ENCODE results near the gene NKG7.

NKG7 gene

DNA sequence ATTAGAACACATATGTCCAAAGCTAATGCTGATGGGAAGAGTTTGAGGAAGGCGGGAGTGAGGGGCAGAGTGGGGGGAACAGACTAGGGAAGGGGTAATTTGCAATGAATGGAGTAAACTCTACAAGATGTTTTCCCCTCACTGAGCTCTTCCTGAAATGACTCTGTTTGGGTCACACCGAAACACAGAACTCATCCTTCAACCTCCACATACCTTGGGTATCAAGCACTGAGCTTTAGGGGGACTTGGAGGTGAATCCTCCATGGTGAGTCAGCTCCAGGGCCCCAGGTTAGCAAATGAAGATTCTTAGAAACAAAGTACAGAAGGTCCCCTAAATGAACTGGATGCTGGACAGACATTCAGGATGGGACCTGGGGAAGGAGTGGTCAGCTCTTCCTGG, 46.3 kb upstream of the NKG7 start:
- TF ChIP-seq FOXM1 (IDR thresholded peaks at IDR 0.05; ENCODE audit: borderline replicate concordance, low read depth) (no peak), YY1 (IDR thresholded peaks at IDR 0.05; ENCODE audit: low read depth) (no peak), RAD21 (IDR thresholded peaks at IDR 0.05; ENCODE audit: low read depth) (no peak), REST (IDR thresholded peaks at IDR 0.05; ENCODE audit: low read depth) (no peak), CREB1 (IDR thresholded peaks at IDR 0.05; ENCODE audit: low read depth) (no peak), EP300 (IDR thresholded peaks at IDR 0.05; ENCODE audit: borderline replicate concordance) (no peak), CEBPB (IDR thresholded peaks at IDR 0.05) (no peak), EGR1 (IDR thresholded peaks at IDR 0.05) (no peak), TAF1 (IDR thresholded peaks at IDR 0.05; ENCODE audit: low read depth) (no peak), NFIC (IDR thresholded peaks at IDR 0.05) (no peak), TEAD4 (IDR thresholded peaks at IDR 0.05) (no peak), ZBTB7A (IDR thresholded peaks at IDR 0.05; ENCODE audit: low read depth) (no peak), TCF12 (IDR thresholded peaks at IDR 0.05; ENCODE audit: low read depth) (no peak)
- TF ChIP-seq, protein P1, sequence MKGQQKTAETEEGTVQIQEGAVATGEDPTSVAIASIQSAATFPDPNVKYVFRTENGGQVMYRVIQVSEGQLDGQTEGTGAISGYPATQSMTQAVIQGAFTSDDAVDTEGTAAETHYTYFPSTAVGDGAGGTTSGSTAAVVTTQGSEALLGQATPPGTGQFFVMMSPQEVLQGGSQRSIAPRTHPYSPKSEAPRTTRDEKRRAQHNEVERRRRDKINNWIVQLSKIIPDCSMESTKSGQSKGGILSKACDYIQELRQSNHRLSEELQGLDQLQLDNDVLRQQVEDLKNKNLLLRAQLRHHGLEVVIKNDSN (IDR thresholded peaks at IDR 0.05) = no peak
- TF ChIP-seq, protein P2, sequence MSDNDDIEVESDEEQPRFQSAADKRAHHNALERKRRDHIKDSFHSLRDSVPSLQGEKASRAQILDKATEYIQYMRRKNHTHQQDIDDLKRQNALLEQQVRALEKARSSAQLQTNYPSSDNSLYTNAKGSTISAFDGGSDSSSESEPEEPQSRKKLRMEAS (IDR thresholded peaks at IDR 0.05) = no peak

GRCh38 chr19:51417810-51418157, 45.3 kb upstream of the NKG7 start:
- TF ChIP-seq TEAD4 (IDR thresholded peaks at IDR 0.05) = no peak
- no peak for TF ChIP-seq ZBTB7A (IDR thresholded peaks at IDR 0.05; ENCODE audit: low read depth)
- no peak for TF ChIP-seq CREB1 (IDR thresholded peaks at IDR 0.05; ENCODE audit: low read depth)
- TF ChIP-seq TAF1 (IDR thresholded peaks at IDR 0.05; ENCODE audit: low read depth) = no peak
- TF ChIP-seq, protein P1 (IDR thresholded peaks at IDR 0.05) = no peak
- TF ChIP-seq EP300 (IDR thresholded peaks at IDR 0.05; ENCODE audit: borderline replicate concordance) = no peak
- TF ChIP-seq NFIC (IDR thresholded peaks at IDR 0.05) = no peak
- TF ChIP-seq EGR1 (IDR thresholded peaks at IDR 0.05) = no peak
- no peak for TF ChIP-seq TCF12 (IDR thresholded peaks at IDR 0.05; ENCODE audit: low read depth)
- TF ChIP-seq FOXM1 (IDR thresholded peaks at IDR 0.05; ENCODE audit: borderline replicate concordance, low read depth) = no peak
- TF ChIP-seq, protein P2 (IDR thresholded peaks at IDR 0.05) = no peak
- no peak for TF ChIP-seq YY1 (IDR thresholded peaks at IDR 0.05; ENCODE audit: low read depth)
- no peak for TF ChIP-seq CEBPB (IDR thresholded peaks at IDR 0.05)
- no peak for TF ChIP-seq RAD21 (IDR thresholded peaks at IDR 0.05; ENCODE audit: low read depth)
- no peak for TF ChIP-seq REST (IDR thresholded peaks at IDR 0.05; ENCODE audit: low read depth)

DNA sequence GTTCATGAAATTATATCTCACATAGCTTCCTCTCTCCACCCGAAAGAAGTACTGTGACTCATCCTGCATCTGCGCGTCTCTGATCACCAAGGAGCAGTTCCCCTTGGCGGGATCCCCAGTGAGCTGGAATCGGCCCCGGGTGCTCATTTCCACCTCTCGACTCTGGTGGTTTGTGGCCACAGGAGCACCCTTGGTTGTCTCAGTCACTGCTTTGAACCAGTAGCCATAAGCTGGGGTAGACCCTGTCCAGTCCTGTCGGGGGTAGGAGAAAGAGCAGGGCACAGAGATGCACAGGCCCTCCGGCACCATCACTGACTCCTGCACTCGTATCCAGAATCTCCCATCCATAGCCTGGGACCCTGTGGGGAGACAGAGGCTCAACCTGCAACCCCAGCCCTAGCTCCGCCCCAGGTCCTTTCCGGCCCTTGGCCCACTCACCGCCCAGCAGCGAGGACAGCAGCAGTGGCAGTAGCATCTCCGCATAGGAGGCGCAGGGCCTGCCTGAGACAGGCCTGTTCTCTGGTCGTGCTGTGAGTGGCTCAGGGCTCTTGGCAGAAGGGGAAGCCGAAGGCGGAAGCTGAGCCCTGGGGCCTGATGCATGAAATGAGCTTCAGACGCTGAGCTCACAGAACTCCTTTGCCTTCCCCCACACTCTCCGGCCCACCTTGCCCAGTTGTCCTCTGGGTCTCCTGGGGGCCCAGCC, 44.8 kb upstream of the NKG7 start, which contains the start of gene SIGLEC10:
Gene SIGLEC10 (minus strand): TSS at position 536 of the 703 bp plus-strand sequence. CDS start 61 bp downstream, at position 475.
- TF ChIP-seq FOXM1 (IDR thresholded peaks at IDR 0.05; ENCODE audit: borderline replicate concordance, low read depth) (no peak), EGR1 (IDR thresholded peaks at IDR 0.05) (no peak), ZBTB7A (IDR thresholded peaks at IDR 0.05; ENCODE audit: low read depth) (no peak)

- TF ChIP-seq NFIC (IDR thresholded peaks at IDR 0.05) (no peak), ZBTB7A (IDR thresholded peaks at IDR 0.05; ENCODE audit: low read depth) (no peak), YY1 (IDR thresholded peaks at IDR 0.05; ENCODE audit: low read depth) (no peak), RAD21 (IDR thresholded peaks at IDR 0.05; ENCODE audit: low read depth) (no peak), CREB1 (IDR thresholded peaks at IDR 0.05; ENCODE audit: low read depth) (no peak), EGR1 (IDR thresholded peaks at IDR 0.05) (no peak), EP300 (IDR thresholded peaks at IDR 0.05; ENCODE audit: borderline replicate concordance) (no peak)
- TF ChIP-seq, protein P2 (IDR thresholded peaks at IDR 0.05) = no peak
- TF ChIP-seq, protein P1 (IDR thresholded peaks at IDR 0.05) = no peak
Measured at GRCh38 chr19:51415187-51415586, 42.7 kb upstream of the NKG7 start.
